Activated CD4-positive, alpha-beta T cell treated with anti-CD3 and anti-CD28 coated beads for 36 hours (primary cell): ENCODE measurements around the gene DGKB. TPM values are rescaled to one million over a fixed set of nuclear protein-coding genes. Genes with fewer than 3 reads are reported as not detected.

Experiments used
- ATAC-seq: fragments of 200-7000 bp; cut with Tn5 transposase; one replicate; pipeline ENCODE4 v1.10.0; 2021; ENCODE audit warnings: mild to moderate bottlenecking, moderate library complexity
- CTCF ChIA-PET: fragments of 350-600 bp; sonication (Branson Sonifier 250); formaldehyde crosslinking; loops from one replicate; lab custom pipeline; 2021; ENCODE audit warnings: antibody characterized with exemption; lab: Charles Lee
- POLR2A ChIA-PET: fragments of 350-600 bp; sonication (Branson Sonifier 250); formaldehyde crosslinking; loops from one replicate; lab custom pipeline; 2021; ENCODE audit warnings: antibody characterized with exemption, inconsistent platforms; lab: Charles Lee
- DNase-seq: peaks from one replicate; pipeline ENCODE4 v3.0.0-alpha.2; 2020
- H3K27ac Mint-ChIP-seq: one replicate; pipeline ENCODE4 v1.8.0; 2021; ENCODE audit warnings: mixed read lengths
- H3K27me3 Mint-ChIP-seq: one replicate; pipeline ENCODE4 v1.8.0; 2021; ENCODE audit warnings: mixed read lengths
- H3K36me3 Mint-ChIP-seq: one replicate; pipeline ENCODE4 v1.8.0; 2021; ENCODE audit warnings: low read depth, mixed read lengths
- H3K4me1 Mint-ChIP-seq: one replicate; pipeline ENCODE4 v1.8.0; 2021; ENCODE audit warnings: mixed read lengths
- H3K4me3 Mint-ChIP-seq: one replicate; pipeline ENCODE4 v1.8.0; 2021; ENCODE audit warnings: mild to moderate bottlenecking, moderate library complexity, mixed read lengths
- H3K9me3 Mint-ChIP-seq: one replicate; pipeline ENCODE4 v1.8.0; 2021; ENCODE audit warnings: low read depth, mixed read lengths
- intact Hi-C, 2 experiments: fragments of 100-400 bp; cut with DNase I in 1 of 2; cut with micrococcal nuclease in 1 of 2; formaldehyde crosslinking; loops; one replicate each; pipeline versions ENCODE4 v1.14.2 to v1.15.1; 2022 to 2024; cut with DNase I, micrococcal nuclease
- total RNA-seq, 2 experiments: library from RNA; stranded (reverse); gene quantifications; one replicate each; pipeline ENCODE4 v1.2.3, GENCODE V29; 2021

DGKB gene
- total RNA-seq, 2 experiments from 2014 or later: not detected

GRCh38 chr7:14579971-14580370 is 322.6 kb downstream of the DGKB start:
- ATAC-seq (no peak), DNase-seq (no peak)
- intact Hi-C loops: no loop called here
- no peaks in the 10 kb centered on the region for H3K36me3 Mint-ChIP-seq
- ChIA-PET POLR2A (no interaction called here), CTCF (interaction anchor here (0.5 kb wide), 1 partner anchor 1980 kb away, joined by 4 read pairs; no protein-coding TSS in a partner anchor)
- H3K4me3 Mint-ChIP-seq: no peak overlapping the region
- H3K4me1 Mint-ChIP-seq: no peaks in the 10 kb centered on the region
- H3K27ac Mint-ChIP-seq: no peak overlapping the region
- no peaks in the 10 kb centered on the region for H3K27me3 Mint-ChIP-seq
- H3K9me3 Mint-ChIP-seq: no peaks in the 10 kb centered on the region

DNA sequence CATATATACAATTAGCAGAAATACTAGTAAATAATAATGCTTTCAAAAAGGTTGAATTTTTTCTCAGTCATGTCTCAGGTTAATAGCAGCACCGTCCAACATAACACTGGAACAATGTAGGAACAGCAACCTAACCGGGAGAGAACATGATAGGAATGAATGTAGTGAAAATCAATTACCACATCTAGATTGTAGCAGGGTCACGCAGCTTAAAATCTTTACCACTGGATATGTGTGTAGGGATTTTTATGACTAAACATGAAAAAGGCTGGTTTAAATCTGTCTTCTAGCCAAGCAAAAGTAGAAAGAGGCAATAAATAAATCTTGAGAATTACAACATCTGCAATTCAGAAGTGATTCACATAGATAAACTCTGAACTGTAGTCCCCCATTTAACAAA is 326.0 kb downstream of the DGKB start:
- ChIA-PET POLR2A (no interaction called here), CTCF (interaction anchor here (1.4 kb wide), 1 partner anchor 10 kb away, joined by 3 read pairs; no protein-coding TSS in a partner anchor)
- H3K4me1 Mint-ChIP-seq: no peaks in the 10 kb centered on the region
- H3K36me3 Mint-ChIP-seq: no peaks in the 10 kb centered on the region
- H3K27ac Mint-ChIP-seq: no peak overlapping the region
- no peak for ATAC-seq
- no peak for DNase-seq
- no peaks in the 10 kb centered on the region for H3K27me3 Mint-ChIP-seq
- intact Hi-C loops: no loop called here
- no peak overlapping the region for H3K4me3 Mint-ChIP-seq
- peaks cover 1% of the 10 kb centered on the region for H3K9me3 Mint-ChIP-seq

GRCh38 chr7:14570750-14571607 is 331.6 kb downstream of the DGKB start:
- no peaks in the 10 kb centered on the region for H3K4me1 Mint-ChIP-seq
- POLR2A ChIA-PET: no interaction called here
- intact Hi-C loops: no loop called here
- CTCF ChIA-PET: no interaction called here
- no peaks in the 10 kb centered on the region for H3K27me3 Mint-ChIP-seq
- H3K36me3 Mint-ChIP-seq: no peaks in the 10 kb centered on the region
- H3K4me3 Mint-ChIP-seq: no peak overlapping the region
- DNase-seq: no peak
- ATAC-seq: no peak
- peaks cover 8% of the 10 kb centered on the region for H3K9me3 Mint-ChIP-seq
- H3K27ac Mint-ChIP-seq: no peak overlapping the region

- intact Hi-C loops: no loop called here
- Mint-ChIP-seq H3K4me1 (no peaks in the 10 kb centered on the region), H3K4me3 (no peak overlapping the region), H3K9me3 (no peaks in the 10 kb centered on the region), H3K27ac (no peak overlapping the region), H3K27me3 (no peaks in the 10 kb centered on the region), H3K36me3 (no peaks in the 10 kb centered on the region)
- POLR2A ChIA-PET: no interaction called here
- CTCF ChIA-PET: no interaction called here
- no peak for DNase-seq
- ATAC-seq: no peak
Measured at GRCh38 chr7:14552060-14552459, 350.5 kb downstream of the DGKB start.

GRCh38 chr7:14551310-14551709 is 351.2 kb downstream of the DGKB start:
- Mint-ChIP-seq H3K4me1 (no peaks in the 10 kb centered on the region), H3K27me3 (no peaks in the 10 kb centered on the region), H3K4me3 (no peak overlapping the region), H3K36me3 (no peaks in the 10 kb centered on the region), H3K9me3 (no peaks in the 10 kb centered on the region), H3K27ac (no peak overlapping the region)
- ChIA-PET CTCF (no interaction called here), POLR2A (no interaction called here)
- intact Hi-C loops: no loop called here
- ATAC-seq: no peak
- DNase-seq: no peak

- DNase-seq: no peak
- intact Hi-C loops: no loop called here
- Mint-ChIP-seq H3K4me1 (no peaks in the 10 kb centered on the region), H3K9me3 (no peaks in the 10 kb centered on the region), H3K27ac (no peak overlapping the region), H3K36me3 (no peaks in the 10 kb centered on the region), H3K27me3 (no peaks in the 10 kb centered on the region), H3K4me3 (no peak overlapping the region)
- ChIA-PET CTCF (no interaction called here), POLR2A (no interaction called here)
- ATAC-seq: no peak
Measured at GRCh38 chr7:14542624-14543023, 359.9 kb downstream of the DGKB start.

GRCh38 chr7:14521183-14521582 is 381.4 kb downstream of the DGKB start:
- intact Hi-C loops: no loop called here
- no peak for ATAC-seq
- CTCF ChIA-PET: no interaction called here
- Mint-ChIP-seq H3K27ac (no peak overlapping the region), H3K9me3 (peaks cover 7% of the 10 kb centered on the region), H3K36me3 (no peaks in the 10 kb centered on the region), H3K27me3 (no peaks in the 10 kb centered on the region), H3K4me1 (no peaks in the 10 kb centered on the region), H3K4me3 (no peak overlapping the region)
- POLR2A ChIA-PET: no interaction called here
- DNase-seq: no peak

DNA sequence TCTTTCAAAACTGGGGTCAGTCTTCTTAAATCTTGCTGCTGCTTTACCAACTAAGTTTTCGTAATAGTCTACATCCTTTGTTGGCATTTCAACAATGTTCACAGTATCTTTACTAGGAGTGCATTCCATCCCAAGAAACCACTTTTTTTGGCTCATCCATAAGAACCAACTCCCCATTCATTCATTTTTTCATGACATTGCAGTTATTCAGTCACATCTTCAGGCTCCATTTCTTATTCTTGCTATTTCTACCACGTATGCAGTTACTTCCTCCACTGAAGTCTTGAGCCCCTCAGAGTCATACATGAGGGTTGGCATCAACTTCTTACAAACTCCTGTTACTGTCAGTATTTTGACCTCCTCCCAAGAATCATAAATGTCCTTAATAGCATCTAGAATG is 392.3 kb downstream of the DGKB start:
- intact Hi-C loops: no loop called here
- Mint-ChIP-seq H3K4me1 (no peaks in the 10 kb centered on the region), H3K4me3 (no peak overlapping the region), H3K36me3 (no peaks in the 10 kb centered on the region), H3K27ac (no peak overlapping the region), H3K9me3 (peaks cover 9% of the 10 kb centered on the region), H3K27me3 (no peaks in the 10 kb centered on the region)
- DNase-seq (no peak), ATAC-seq (no peak)
- ChIA-PET POLR2A (no interaction called here), CTCF (no interaction called here)

- ChIA-PET CTCF (no interaction called here), POLR2A (no interaction called here)
- Mint-ChIP-seq H3K36me3 (no peaks in the 10 kb centered on the region), H3K4me3 (no peak overlapping the region), H3K4me1 (no peaks in the 10 kb centered on the region), H3K27me3 (no peaks in the 10 kb centered on the region), H3K27ac (no peak overlapping the region), H3K9me3 (peaks cover 12% of the 10 kb centered on the region)
- DNase-seq (no peak), ATAC-seq (no peak)
- intact Hi-C loops: no loop called here
Measured at GRCh38 chr7:14507617-14508016, 394.9 kb downstream of the DGKB start.

- intact Hi-C loops: no loop called here
- ChIA-PET POLR2A (no interaction called here), CTCF (no interaction called here)
- H3K4me3 Mint-ChIP-seq: no peak overlapping the region
- H3K36me3 Mint-ChIP-seq: no peaks in the 10 kb centered on the region
- H3K4me1 Mint-ChIP-seq: no peaks in the 10 kb centered on the region
- peaks cover 15% of the 10 kb centered on the region for H3K9me3 Mint-ChIP-seq
- DNase-seq (no peak), ATAC-seq (no peak)
- no peaks in the 10 kb centered on the region for H3K27me3 Mint-ChIP-seq
- H3K27ac Mint-ChIP-seq: no peak overlapping the region
Measured at GRCh38 chr7:14505906-14506305, 396.6 kb downstream of the DGKB start.

GRCh38 chr7:14504134-14504533 is 398.4 kb downstream of the DGKB start:
- H3K4me1 Mint-ChIP-seq: no peaks in the 10 kb centered on the region
- no peak for DNase-seq
- H3K27ac Mint-ChIP-seq: no peak overlapping the region
- no peaks in the 10 kb centered on the region for H3K27me3 Mint-ChIP-seq
- H3K9me3 Mint-ChIP-seq: peaks cover 11% of the 10 kb centered on the region
- H3K4me3 Mint-ChIP-seq: no peak overlapping the region
- intact Hi-C loops: no loop called here
- POLR2A ChIA-PET: no interaction called here
- CTCF ChIA-PET: interaction anchor here (0.8 kb wide), 1 partner anchor 357 kb away, joined by 3 read pairs; no protein-coding TSS in a partner anchor
- H3K36me3 Mint-ChIP-seq: no peaks in the 10 kb centered on the region
- no peak for ATAC-seq

DNA sequence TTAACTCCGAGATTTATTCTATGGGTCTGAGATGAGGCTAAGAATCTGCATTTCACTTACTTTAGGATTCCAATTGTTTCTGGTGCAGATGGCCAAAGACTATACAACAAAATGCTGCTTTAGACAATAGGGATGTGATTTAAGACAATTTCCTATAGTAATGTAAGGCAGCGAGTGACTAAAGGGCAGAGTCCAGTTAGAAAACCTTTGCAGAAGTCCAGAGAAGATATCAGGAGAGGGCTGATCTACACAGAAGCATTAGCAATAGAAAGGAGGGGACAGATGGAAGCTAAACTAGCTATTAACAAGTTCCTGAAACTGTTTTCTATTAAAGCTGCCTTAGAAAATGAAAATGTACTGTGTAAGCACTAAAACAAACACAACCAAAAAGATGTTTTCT is 398.9 kb downstream of the DGKB start:
- Mint-ChIP-seq H3K4me1 (no peaks in the 10 kb centered on the region), H3K4me3 (no peak overlapping the region), H3K9me3 (peaks cover 11% of the 10 kb centered on the region), H3K27me3 (no peaks in the 10 kb centered on the region), H3K36me3 (no peaks in the 10 kb centered on the region), H3K27ac (no peak overlapping the region)
- CTCF ChIA-PET: interaction anchor here (0.8 kb wide), 1 partner anchor 356 kb away, joined by 3 read pairs; no protein-coding TSS in a partner anchor
- POLR2A ChIA-PET: no interaction called here
- ATAC-seq: no peak
- intact Hi-C loops: no loop called here
- no peak for DNase-seq
